Stromal cell of bone marrow (primary cell): ENCODE data around the gene DHFR.
A peak's percentile ranks its signal among the peaks of the same experiment; 100 is the strongest.
"Not testable (repeated sequence)": the region's sequence is repeated elsewhere in the genome, so short reads cannot be mapped to it uniquely, and the experiment has no call there.

Experiments
- DNase-seq: peaks from one replicate; pipeline ENCODE4 v3.0.0-alpha.2; 2012; ENCODE audit warnings: low read depth

Gene DHFR

GRCh38 chr5:80592761-80593160 lies 62.0 kb downstream of the DHFR start:
- DNase-seq, result no peak

- no peak for DNase-seq
Measured at GRCh38 chr5:80592105-80592504, 62.7 kb downstream of the DHFR start.

GRCh38 chr5:80591352-80591751 lies 63.4 kb downstream of the DHFR start:
- peak; percentile 50 for DNase-seq

GRCh38 chr5:80590766-80591165 lies 64.0 kb downstream of the DHFR start:
- no peak for DNase-seq

DNA sequence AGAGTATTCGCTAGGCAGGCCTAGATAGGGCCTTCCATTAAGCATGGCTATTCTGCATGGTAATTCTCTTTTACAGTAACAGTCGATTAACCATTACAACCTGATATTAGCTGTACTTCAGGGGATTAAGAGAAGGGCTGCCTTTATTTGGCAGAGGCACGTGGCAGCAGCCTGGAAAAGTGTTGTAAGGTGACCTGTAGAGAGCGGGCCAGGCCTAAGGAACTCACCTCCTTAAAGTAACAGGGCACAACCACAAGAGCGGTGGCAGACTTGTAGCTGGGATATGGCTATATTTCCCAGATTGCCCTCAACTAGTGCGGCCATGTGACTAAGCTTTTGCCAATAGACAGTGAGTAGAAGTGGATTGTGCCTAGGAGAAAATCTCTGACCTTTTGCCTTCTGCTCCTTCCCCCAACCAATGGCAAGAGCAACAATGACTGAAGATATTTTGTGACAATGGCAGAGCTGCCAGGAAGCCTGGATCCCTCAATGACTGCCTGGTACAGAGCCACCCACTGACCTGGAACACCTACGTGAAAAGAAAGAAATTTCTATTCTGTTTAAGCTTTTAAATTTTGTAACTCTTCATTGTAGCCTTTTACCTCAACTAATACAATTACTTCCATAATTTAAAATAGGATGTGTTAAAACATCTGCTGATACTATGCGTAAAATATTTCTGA lies 65.8 kb downstream of the DHFR start:
- no peak for DNase-seq

- DNase-seq, result no peak
Measured at GRCh38 chr5:80584770-80585169, 70.0 kb downstream of the DHFR start.

GRCh38 chr5:80580291-80580690 lies 74.5 kb downstream of the DHFR start:
- DNase-seq, result not testable (repeated sequence)

GRCh38 chr5:80579050-80579449 lies 75.7 kb downstream of the DHFR start:
- DNase-seq, result no peak

- DNase-seq, result no peak
Measured at GRCh38 chr5:80577707-80578106, 77.1 kb downstream of the DHFR start.

DNA sequence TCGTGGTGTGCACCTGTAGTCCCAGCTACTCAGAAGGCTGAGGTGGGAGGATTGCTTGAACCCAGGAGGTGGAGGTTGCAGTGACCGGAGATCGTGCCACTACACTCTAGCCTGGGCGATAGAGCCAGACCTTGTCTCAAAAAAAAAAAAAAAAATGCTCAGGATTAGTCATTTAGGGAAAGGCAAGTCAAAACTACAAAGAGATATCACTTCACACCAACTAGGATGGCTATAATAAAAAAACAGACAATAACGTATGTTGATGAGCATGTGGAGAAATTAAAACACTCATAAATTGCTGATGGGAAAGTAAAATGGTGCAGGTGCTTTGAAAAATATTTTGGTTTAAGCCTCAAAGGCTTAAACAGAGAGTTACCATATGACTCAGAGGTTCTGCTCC lies 78.4 kb downstream of the DHFR start:
- DNase-seq, result no peak
